WTC11 (cell line): ENCODE measurements around the gene IKBIP.

Experiments
- ESRRA ChIP-seq: sonication (generic); formaldehyde crosslinking; IDR thresholded peaks from 2 replicates; pipeline ENCODE4 v1.8.1; 2022; ENCODE audit warnings: mild to moderate bottlenecking, missing genetic modification reagents, borderline replicate concordance
- ETV6 ChIP-seq: sonication (generic); formaldehyde crosslinking; IDR thresholded peaks from 2 replicates; pipeline ENCODE4 v1.8.1; 2022; ENCODE audit warnings: mild to moderate bottlenecking, missing genetic modification reagents
- JUN ChIP-seq: sonication (generic); formaldehyde crosslinking; IDR thresholded peaks from 2 replicates; pipeline ENCODE4 v1.8.0; 2023; ENCODE audit warnings: mild to moderate bottlenecking, missing genetic modification reagents
- SMAD3 ChIP-seq: sonication (generic); formaldehyde crosslinking; IDR thresholded peaks from 2 replicates; pipeline ENCODE4 v1.8.0; 2022; ENCODE audit warnings: missing genetic modification reagents, mild to moderate bottlenecking, borderline replicate concordance
- SP1 ChIP-seq: sonication (generic); formaldehyde crosslinking; conservative IDR thresholded peaks from 2 replicates; pipeline ENCODE4 v1.8.1; 2022; ENCODE audit warnings: missing genetic modification reagents
- TP53 ChIP-seq: sonication (generic); formaldehyde crosslinking; IDR thresholded peaks from 2 replicates; pipeline ENCODE4 v1.8.1; 2023; ENCODE audit warnings: mild to moderate bottlenecking, missing genetic modification reagents
- ZNF232 ChIP-seq: sonication (generic); formaldehyde crosslinking; IDR thresholded peaks from 2 replicates; pipeline ENCODE4 v1.8.0; 2022; ENCODE audit warnings: mild to moderate bottlenecking, missing genetic modification reagents
- TF ChIP-seq, protein P1 (sequence below): fragments of 200-600 bp; IDR thresholded peaks from 2 replicates; pipeline ENCODE4 v1.8.0; 2022; ENCODE audit warnings: antibody characterized with exemption

DNA sequence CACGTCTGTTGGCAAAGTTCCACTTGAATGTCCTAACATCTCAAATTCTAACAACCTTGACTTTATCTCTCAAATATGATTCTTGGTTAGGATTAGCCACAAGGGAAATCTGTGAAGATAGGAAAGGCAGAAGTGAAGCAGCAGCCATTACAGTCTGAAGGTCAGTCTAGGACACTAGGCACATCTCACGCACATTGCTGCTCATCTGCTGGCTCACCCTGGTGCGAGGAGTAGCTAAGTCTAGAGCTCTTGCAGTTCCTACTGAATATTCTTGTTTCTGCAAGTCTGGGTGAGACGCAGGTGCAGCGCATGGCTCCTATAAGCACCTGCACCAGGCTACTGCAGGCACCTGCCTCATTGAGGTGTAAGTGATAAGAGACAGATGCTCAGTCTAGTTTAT is 57.5 kb downstream of the IKBIP start:
- TF ChIP-seq ETV6 (CRISPR knock-in tag) (no peak), TP53 (CRISPR knock-in tag) (no peak), ZNF232 (CRISPR knock-in tag) (no peak), JUN (CRISPR knock-in tag) (no peak), SMAD3 (CRISPR knock-in tag) (no peak), SP1 (CRISPR knock-in tag) (no peak), ESRRA (CRISPR knock-in tag) (no peak)
- TF ChIP-seq, protein P1, sequence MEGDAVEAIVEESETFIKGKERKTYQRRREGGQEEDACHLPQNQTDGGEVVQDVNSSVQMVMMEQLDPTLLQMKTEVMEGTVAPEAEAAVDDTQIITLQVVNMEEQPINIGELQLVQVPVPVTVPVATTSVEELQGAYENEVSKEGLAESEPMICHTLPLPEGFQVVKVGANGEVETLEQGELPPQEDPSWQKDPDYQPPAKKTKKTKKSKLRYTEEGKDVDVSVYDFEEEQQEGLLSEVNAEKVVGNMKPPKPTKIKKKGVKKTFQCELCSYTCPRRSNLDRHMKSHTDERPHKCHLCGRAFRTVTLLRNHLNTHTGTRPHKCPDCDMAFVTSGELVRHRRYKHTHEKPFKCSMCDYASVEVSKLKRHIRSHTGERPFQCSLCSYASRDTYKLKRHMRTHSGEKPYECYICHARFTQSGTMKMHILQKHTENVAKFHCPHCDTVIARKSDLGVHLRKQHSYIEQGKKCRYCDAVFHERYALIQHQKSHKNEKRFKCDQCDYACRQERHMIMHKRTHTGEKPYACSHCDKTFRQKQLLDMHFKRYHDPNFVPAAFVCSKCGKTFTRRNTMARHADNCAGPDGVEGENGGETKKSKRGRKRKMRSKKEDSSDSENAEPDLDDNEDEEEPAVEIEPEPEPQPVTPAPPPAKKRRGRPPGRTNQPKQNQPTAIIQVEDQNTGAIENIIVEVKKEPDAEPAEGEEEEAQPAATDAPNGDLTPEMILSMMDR, result no peak
